PC-3 (cell line): ENCODE data around the gene HLTF.

Experiments
- CTCF ChIP-seq: fragments of 300-600 bp; sonication (generic); conservative IDR thresholded peaks from 2 replicates; pipeline ENCODE4 v1.5.1; 2017; ENCODE audit warnings: antibody characterized with exemption, low read depth, mild to moderate bottlenecking, low read length
- EZH2 ChIP-seq: fragments of 300-600 bp; sonication (generic); IDR thresholded peaks from one replicate; pipeline ENCODE4 v1.6.1; 2017; ENCODE audit warnings: antibody characterized with exemption, mild to moderate bottlenecking, low read length; ENCODE audit not compliant: unreplicated experiment
- EZH2phosphoT487 ChIP-seq: fragments of 300-600 bp; sonication (generic); IDR thresholded peaks from 2 replicates; pipeline ENCODE4 v1.6.1; 2018; ENCODE audit warnings: mild to moderate bottlenecking, antibody characterized with exemption, low read length, borderline replicate concordance

GRCh38 chr3:149044339-149045083 lies 41.8 kb downstream of the HLTF start:
- TF ChIP-seq EZH2phosphoT487, result no peak
- TF ChIP-seq CTCF, result no peak
- no peak for TF ChIP-seq EZH2
